SK-N-SH (cell line): ENCODE data around the gene OXGR1. TPM values are rescaled to one million over a fixed set of nuclear protein-coding genes. Genes with fewer than 3 reads are reported as not detected.

Source experiments
- CTCF ChIA-PET: fragments of 300-600, 350-600 bp; formaldehyde crosslinking; extraction: SDS; loops from one replicate; lab custom pipeline; 2021; lab: Yijun Ruan, JAX
- POLR2A ChIA-PET: fragments of 350-600 bp; sonication (Branson Sonifier 250); formaldehyde crosslinking; extraction: SDS; loops from one replicate; lab custom pipeline; 2020; ENCODE audit warnings: antibody characterized with exemption, inconsistent platforms; lab: Yijun Ruan, JAX
- DNase-seq: peaks from one replicate; pipeline ENCODE4 v3.0.0; 2012
- H2AFZ ChIP-seq: fragments of 200-600 bp; sonication (generic); 2 replicates; pipeline ENCODE4 v1.8.1; 2016; ENCODE audit warnings: antibody characterized with exemption, mild to moderate bottlenecking, low read depth
- H3F3A ChIP-seq: fragments of 200-600 bp; sonication (generic); replicated peaks from 2 replicates; pipeline ENCODE3; 2016; ENCODE audit warnings: antibody characterized with exemption, mild to moderate bottlenecking; ENCODE audit not compliant: insufficient read depth
- H3K27ac ChIP-seq, 2 experiments: fragments of 200-500 bp in 1 of 2; fragments of 200-600 bp in 1 of 2; sonication (Bioruptor generic) in 1 of 2; sonication (generic), shearing (Covaris generic) in 1 of 2; 2 replicates each; pipeline versions ENCODE4 v1.5.1 to v1.6.1; 2014 to 2016; ENCODE audit warnings: low read depth in 2 of 2, inconsistent platforms in 1 of 2, low read length in 1 of 2, mild to moderate bottlenecking in 1 of 2, mixed read lengths in 1 of 2
- H3K27me3 ChIP-seq: fragments of 200-600 bp; sonication (generic), shearing (Covaris generic); 2 replicates; pipeline ENCODE4 v1.6.1; 2016; ENCODE audit warnings: mixed run types; ENCODE audit not compliant: insufficient read depth
- H3K36me3 ChIP-seq, 2 experiments: fragments of 200-500 bp in 1 of 2; fragments of 200-600 bp in 1 of 2; sonication (Bioruptor generic) in 1 of 2; sonication (generic) in 1 of 2; replicated peaks in 1 of 2; 2 replicates each; pipeline versions ENCODE3 to v1.5.1; 2014 to 2016; ENCODE audit warnings: low read length in 1 of 2, mild to moderate bottlenecking in 1 of 2; ENCODE audit not compliant: insufficient read depth in 2 of 2, control insufficient read depth in 1 of 2
- H3K4me1 ChIP-seq, 2 experiments: fragments of 200-500 bp in 1 of 2; fragments of 200-600 bp in 1 of 2; sonication (Bioruptor generic) in 1 of 2; sonication (generic), shearing (Covaris generic) in 1 of 2; 2 replicates each; pipeline versions ENCODE4 v1.5.1 to v1.6.1; 2014 to 2016; ENCODE audit warnings: low read depth in 1 of 2, low read length in 1 of 2, mixed run types in 1 of 2; ENCODE audit not compliant: insufficient read depth in 2 of 2, control insufficient read depth in 1 of 2
- H3K4me2 ChIP-seq: fragments of 200-600 bp; sonication (generic), shearing (Covaris generic); 2 replicates; pipeline ENCODE4 v1.6.1; 2017; ENCODE audit warnings: mixed run types
- H3K4me3 ChIP-seq, 2 experiments: fragments of 200-500 bp in 1 of 2; fragments of 200-600 bp in 1 of 2; sonication (Bioruptor generic) in 1 of 2; sonication (generic), shearing (Covaris generic) in 1 of 2; 2 replicates each; pipeline versions ENCODE4 v1.5.1 to v1.8.1; 2014 to 2016; ENCODE audit warnings: low read depth in 2 of 2, inconsistent platforms in 1 of 2, low read length in 1 of 2, mild to moderate bottlenecking in 1 of 2, mixed read lengths in 1 of 2, moderate library complexity in 1 of 2
- H3K79me2 ChIP-seq: fragments of 200-600 bp; sonication (generic); 2 replicates; pipeline ENCODE4 v1.8.1; 2017; ENCODE audit warnings: mild to moderate bottlenecking; ENCODE audit not compliant: insufficient read depth
- H3K9ac ChIP-seq: fragments of 200-600 bp; sonication (generic); 2 replicates; pipeline ENCODE4 v1.6.1; 2017; ENCODE audit warnings: mixed run types
- H3K9me2 ChIP-seq: fragments of 200-600 bp; sonication (generic); 2 replicates; pipeline ENCODE4 v1.6.1; 2017; ENCODE audit warnings: mixed run types
- H3K9me3 ChIP-seq: fragments of 200-600 bp; sonication (generic); 2 replicates; pipeline ENCODE4 v1.6.1; 2017; ENCODE audit warnings: mixed run types, mild to moderate bottlenecking, moderate library complexity
- H4K20me1 ChIP-seq: fragments of 200-600 bp; sonication (generic); 2 replicates; pipeline ENCODE4 v1.6.1; 2017; ENCODE audit warnings: mild to moderate bottlenecking, mixed run types; ENCODE audit not compliant: insufficient read depth
- CHD2 ChIP-seq: fragments of 150-350 bp; IDR thresholded peaks from 2 replicates; pipeline ENCODE4 v1.6.1; 2018; ENCODE audit warnings: low read length; ENCODE audit not compliant: partially characterized antibody
- EZH2phosphoT487 ChIP-seq: fragments of 200-600 bp; sonication (generic); IDR thresholded peaks from 2 replicates; pipeline ENCODE4 v1.6.1; 2017; ENCODE audit warnings: low read depth, mixed run types, mild to moderate bottlenecking, antibody characterized with exemption, moderate library complexity, borderline replicate concordance
- FOXM1 ChIP-seq: IDR thresholded peaks from 2 replicates; pipeline ENCODE4 v1.4.0; 2012; ENCODE audit warnings: low read depth, mild to moderate bottlenecking
- MXI1 ChIP-seq: IDR thresholded peaks from 2 replicates; pipeline ENCODE4 v1.6.1; 2012; ENCODE audit warnings: mild to moderate bottlenecking, low read depth, low read length, improper control_type of control experiment
- TAF1 ChIP-seq: IDR thresholded peaks from 2 replicates; pipeline ENCODE4 v1.6.1; 2012; ENCODE audit warnings: low read depth, mild to moderate bottlenecking, low read length, moderate library complexity, borderline replicate concordance
- TCF12 ChIP-seq: IDR thresholded peaks from 2 replicates; pipeline ENCODE4 v1.4.0; 2012
- TEAD4 ChIP-seq: IDR thresholded peaks from 2 replicates; pipeline ENCODE4 v1.4.0; 2012; ENCODE audit warnings: mild to moderate bottlenecking, borderline replicate concordance; ENCODE audit not compliant: insufficient read depth
- WGBS: methylation state at CpG from one replicate; pipeline ENCODE4 v1.1.6; 2017; ENCODE audit warnings: low lambda C conversion rate; 5-methylcytosine and 5-hydroxymethylcytosine counted together
- polyA plus RNA-seq, 3 experiments: library from polyadenylated mRNA; depleted of rRNA; stranded (reverse); fragments of >200 nt; gene quantifications; 2 replicates each; pipeline ENCODE4 v1.2.3, GENCODE V29; 2012
- TF ChIP-seq, protein P1 (sequence below): fragments of 150-350 bp; IDR thresholded peaks from 2 replicates; pipeline ENCODE4 v1.6.1; 2017; ENCODE audit warnings: antibody characterized with exemption, low read length, low read depth, borderline replicate concordance
- TF ChIP-seq, protein P2 (sequence below): IDR thresholded peaks from 2 replicates; pipeline ENCODE4 v1.4.0; 2012; ENCODE audit warnings: low read depth, borderline replicate concordance
- TF ChIP-seq, protein P3 (sequence below): fragments of 200-600 bp; sonication (generic); IDR thresholded peaks from 2 replicates; pipeline ENCODE4 v1.6.1; 2017; ENCODE audit warnings: antibody characterized with exemption, mild to moderate bottlenecking, moderate library complexity
- TF ChIP-seq, protein P4 (sequence below): IDR thresholded peaks from 2 replicates; pipeline ENCODE4 v1.4.0; 2012; ENCODE audit warnings: low read depth

The OXGR1 gene
- polyA plus RNA-seq, 1 of the 3 experiments (the other 2 are of a cell fraction), result not detected

DNA sequence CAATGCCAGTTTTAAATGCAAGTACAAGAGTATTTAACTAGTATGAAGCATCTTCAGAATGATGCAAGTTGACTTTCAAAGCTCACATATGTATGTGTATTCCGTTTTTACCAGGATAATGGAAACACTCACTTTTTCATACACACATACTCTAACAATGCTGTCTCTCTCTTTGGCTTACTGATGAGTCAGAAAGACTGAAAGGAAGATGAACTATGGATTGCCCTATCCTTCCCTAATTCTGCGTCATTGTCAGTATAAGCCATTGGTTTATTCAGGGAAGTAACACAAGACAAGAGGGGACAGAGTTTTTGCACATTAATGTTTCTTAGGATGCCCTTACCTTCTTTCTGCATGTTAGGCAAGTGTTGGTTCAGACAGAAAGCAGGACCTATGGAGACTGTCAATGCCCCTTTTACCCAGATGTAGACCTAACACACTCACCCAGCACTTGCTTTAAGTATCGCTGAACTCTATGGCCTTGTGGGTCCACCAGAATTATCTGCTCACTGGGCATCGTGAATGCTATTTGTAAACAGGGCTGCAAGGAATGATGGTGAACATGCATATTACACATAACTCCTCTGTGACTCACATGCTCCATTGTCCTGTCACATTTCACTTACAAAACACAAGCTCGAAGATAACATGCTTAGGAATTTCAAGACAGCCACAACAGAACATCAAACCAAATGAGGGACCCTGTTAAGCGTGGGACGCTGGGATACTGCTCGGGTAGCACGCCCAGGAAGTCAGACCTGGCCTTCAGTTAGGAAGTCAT, 10.0 kb upstream of the OXGR1 start:
- Histone ChIP-seq H3F3A (no peaks in the 10 kb centered on the region), H3K36me3 (no peaks in the 10 kb centered on the region), H3K4me2 (no peak overlapping the region), H3K9me2 (no peaks in the 10 kb centered on the region), H3K4me1 (peaks cover 0 to 16% of the 10 kb centered on the region in 2 experiments; a peak in 2 of 4 replicates), H2AFZ (no peak overlapping the region), H4K20me1 (no peaks in the 10 kb centered on the region), H3K79me2 (no peaks in the 10 kb centered on the region), H3K9ac (no peak overlapping the region), H3K9me3 (no peaks in the 10 kb centered on the region), H3K4me3 (no peak overlapping the region), H3K27me3 (no peaks in the 10 kb centered on the region), H3K27ac (no peak overlapping the region)
- DNase-seq, result no peak
- CTCF ChIA-PET, result interaction anchor here (0.9 to 6.4 kb wide), 8 partner anchors 10 to 146 kb away, joined by 3 to 37 read pairs (median 5); no protein-coding TSS in a partner anchor
- 63% methylated on average over 9 of the region's 9 CpGs for WGBS
- no peak for TF ChIP-seq TAF1
- TF ChIP-seq, protein P1, sequence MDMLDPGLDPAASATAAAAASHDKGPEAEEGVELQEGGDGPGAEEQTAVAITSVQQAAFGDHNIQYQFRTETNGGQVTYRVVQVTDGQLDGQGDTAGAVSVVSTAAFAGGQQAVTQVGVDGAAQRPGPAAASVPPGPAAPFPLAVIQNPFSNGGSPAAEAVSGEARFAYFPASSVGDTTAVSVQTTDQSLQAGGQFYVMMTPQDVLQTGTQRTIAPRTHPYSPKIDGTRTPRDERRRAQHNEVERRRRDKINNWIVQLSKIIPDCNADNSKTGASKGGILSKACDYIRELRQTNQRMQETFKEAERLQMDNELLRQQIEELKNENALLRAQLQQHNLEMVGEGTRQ, result no peak
- TF ChIP-seq FOXM1, result no peak
- TF ChIP-seq TEAD4, result no peak
- POLR2A ChIA-PET, result no interaction called here

DNA sequence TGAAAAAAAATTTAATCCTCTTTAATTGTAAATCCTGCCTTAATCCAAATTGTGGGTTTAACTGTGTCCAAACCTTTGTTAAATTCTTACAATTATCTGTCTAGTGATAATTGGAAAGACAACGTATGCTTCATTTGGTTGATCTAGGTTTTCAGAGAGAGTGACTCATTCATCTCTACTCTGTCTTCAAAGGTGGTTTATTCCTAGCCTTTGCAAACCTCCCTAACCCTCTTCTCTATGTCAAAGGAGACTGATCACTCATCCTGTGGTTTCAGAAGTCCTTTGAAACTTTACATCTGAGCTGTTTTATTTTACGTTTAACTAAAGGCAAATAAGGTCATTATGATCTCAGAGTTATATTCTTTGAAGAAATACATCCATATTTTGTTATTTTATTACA, 8.8 kb upstream of the OXGR1 start:
- 38% methylated on average over 2 of the region's 2 CpGs for WGBS
- ChIA-PET CTCF (interaction anchor here (1.0 to 6.4 kb wide), 5 partner anchors 12 to 983 kb away, joined by 3 to 37 read pairs (median 3); no protein-coding TSS in a partner anchor), POLR2A (no interaction called here)

More for the DNA sequence above, 8.8 kb upstream of the OXGR1 start:
- Histone ChIP-seq H3K79me2 (no peaks in the 10 kb centered on the region), H3K9ac (no peak overlapping the region), H3K4me3 (no peak overlapping the region), H3K27me3 (no peaks in the 10 kb centered on the region), H3K4me1 (peaks cover 0 to 16% of the 10 kb centered on the region in 2 experiments; a peak in 2 of 4 replicates), H3K36me3 (no peaks in the 10 kb centered on the region), H4K20me1 (no peaks in the 10 kb centered on the region), H3K27ac (no peak overlapping the region), H3F3A (no peaks in the 10 kb centered on the region), H3K9me3 (no peaks in the 10 kb centered on the region), H2AFZ (no peak overlapping the region), H3K4me2 (no peak overlapping the region), H3K9me2 (no peaks in the 10 kb centered on the region)
- no peak for DNase-seq
- TF ChIP-seq TCF12 (no peak), EZH2phosphoT487 (no peak), FOXM1 (no peak), MXI1 (no peak), CHD2 (no peak)
- TF ChIP-seq, protein P2, sequence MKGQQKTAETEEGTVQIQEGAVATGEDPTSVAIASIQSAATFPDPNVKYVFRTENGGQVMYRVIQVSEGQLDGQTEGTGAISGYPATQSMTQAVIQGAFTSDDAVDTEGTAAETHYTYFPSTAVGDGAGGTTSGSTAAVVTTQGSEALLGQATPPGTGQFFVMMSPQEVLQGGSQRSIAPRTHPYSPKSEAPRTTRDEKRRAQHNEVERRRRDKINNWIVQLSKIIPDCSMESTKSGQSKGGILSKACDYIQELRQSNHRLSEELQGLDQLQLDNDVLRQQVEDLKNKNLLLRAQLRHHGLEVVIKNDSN, result no peak
- TF ChIP-seq, protein P3, sequence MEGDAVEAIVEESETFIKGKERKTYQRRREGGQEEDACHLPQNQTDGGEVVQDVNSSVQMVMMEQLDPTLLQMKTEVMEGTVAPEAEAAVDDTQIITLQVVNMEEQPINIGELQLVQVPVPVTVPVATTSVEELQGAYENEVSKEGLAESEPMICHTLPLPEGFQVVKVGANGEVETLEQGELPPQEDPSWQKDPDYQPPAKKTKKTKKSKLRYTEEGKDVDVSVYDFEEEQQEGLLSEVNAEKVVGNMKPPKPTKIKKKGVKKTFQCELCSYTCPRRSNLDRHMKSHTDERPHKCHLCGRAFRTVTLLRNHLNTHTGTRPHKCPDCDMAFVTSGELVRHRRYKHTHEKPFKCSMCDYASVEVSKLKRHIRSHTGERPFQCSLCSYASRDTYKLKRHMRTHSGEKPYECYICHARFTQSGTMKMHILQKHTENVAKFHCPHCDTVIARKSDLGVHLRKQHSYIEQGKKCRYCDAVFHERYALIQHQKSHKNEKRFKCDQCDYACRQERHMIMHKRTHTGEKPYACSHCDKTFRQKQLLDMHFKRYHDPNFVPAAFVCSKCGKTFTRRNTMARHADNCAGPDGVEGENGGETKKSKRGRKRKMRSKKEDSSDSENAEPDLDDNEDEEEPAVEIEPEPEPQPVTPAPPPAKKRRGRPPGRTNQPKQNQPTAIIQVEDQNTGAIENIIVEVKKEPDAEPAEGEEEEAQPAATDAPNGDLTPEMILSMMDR, result no peak
- TF ChIP-seq, protein P4, sequence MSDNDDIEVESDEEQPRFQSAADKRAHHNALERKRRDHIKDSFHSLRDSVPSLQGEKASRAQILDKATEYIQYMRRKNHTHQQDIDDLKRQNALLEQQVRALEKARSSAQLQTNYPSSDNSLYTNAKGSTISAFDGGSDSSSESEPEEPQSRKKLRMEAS, result no peak
